ENCODE measurements around the gene RSF1. TPM values are rescaled to one million over a fixed set of nuclear protein-coding genes. Genes with fewer than 3 reads are reported as not detected.
A peak's percentile ranks its signal among the peaks of the same experiment; 100 is the strongest.

The RSF1 gene
- total and polyA plus RNA-seq, 2 experiments from 2014 or later: 68.9 to 81.7 TPM

DNA sequence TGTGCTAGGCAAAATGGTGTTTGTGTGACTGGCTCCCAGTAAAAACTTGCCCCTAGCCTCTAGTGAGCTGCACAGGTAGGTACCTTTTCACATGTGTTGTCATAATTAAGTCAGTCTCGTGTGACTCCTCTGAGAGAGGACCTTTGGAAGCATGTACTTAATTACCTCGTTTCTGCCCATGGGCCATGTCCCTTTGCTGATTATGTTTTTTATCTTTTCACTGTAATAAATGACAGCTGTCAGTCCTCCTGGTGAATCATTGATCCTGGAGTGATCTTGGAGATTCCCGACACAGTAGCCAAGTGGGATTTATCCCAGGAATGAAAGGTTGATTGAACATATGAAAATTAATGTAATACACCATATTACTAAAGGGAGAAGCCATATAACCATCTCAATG, 170.4 kb downstream of the RSF1 start:
- DNase-seq (ENCODE audit: low read depth in 1 of 2, low spot score in 1 of 2): no peak
- H3K4me3 ChIP-seq: no peak overlapping the region
- H3K9me3 ChIP-seq (ENCODE audit: low read depth): no peaks in the 10 kb centered on the region
- no peaks in the 10 kb centered on the region for H3K36me3 ChIP-seq
- no peak overlapping the region for H3K27ac ChIP-seq
- TF ChIP-seq, protein P1, sequence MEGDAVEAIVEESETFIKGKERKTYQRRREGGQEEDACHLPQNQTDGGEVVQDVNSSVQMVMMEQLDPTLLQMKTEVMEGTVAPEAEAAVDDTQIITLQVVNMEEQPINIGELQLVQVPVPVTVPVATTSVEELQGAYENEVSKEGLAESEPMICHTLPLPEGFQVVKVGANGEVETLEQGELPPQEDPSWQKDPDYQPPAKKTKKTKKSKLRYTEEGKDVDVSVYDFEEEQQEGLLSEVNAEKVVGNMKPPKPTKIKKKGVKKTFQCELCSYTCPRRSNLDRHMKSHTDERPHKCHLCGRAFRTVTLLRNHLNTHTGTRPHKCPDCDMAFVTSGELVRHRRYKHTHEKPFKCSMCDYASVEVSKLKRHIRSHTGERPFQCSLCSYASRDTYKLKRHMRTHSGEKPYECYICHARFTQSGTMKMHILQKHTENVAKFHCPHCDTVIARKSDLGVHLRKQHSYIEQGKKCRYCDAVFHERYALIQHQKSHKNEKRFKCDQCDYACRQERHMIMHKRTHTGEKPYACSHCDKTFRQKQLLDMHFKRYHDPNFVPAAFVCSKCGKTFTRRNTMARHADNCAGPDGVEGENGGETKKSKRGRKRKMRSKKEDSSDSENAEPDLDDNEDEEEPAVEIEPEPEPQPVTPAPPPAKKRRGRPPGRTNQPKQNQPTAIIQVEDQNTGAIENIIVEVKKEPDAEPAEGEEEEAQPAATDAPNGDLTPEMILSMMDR (IDR thresholded peaks at IDR 0.05; ENCODE audit: low read depth, low read length): no peak
- H3K4me1 ChIP-seq (ENCODE audit: low read depth): no peaks in the 10 kb centered on the region
- no peaks in the 10 kb centered on the region for H3K27me3 ChIP-seq

DNA sequence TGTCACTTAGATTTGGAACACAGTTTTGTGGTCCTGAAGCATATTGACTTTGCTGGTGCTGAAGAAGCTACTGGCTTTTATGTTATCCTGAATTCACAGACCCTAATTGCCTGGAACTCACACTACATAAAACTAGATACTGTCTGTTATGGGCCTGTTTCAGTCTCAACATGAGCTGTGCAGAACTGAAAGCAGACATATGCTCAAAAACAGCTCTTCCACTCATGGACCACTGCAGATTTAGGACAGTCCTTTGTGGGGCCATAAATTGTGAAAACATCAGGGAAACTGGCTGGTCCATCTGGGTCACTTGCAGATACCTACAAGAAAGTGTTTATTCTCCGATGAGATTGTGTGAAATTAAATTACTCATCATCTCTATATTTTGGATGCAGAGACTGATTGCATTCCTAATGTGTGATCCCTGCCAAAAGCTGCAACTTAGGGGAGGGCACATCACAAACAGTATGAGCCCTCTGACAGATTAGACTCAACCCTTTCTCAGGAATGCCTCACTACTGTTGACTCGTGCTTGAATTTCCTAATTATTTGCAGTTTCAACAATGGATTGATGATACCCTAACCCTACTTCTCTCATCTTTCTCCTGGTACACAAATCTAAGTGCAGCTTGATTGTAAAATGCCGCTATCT, 172.7 kb downstream of the RSF1 start:
- Histone ChIP-seq H3K27ac (no peak overlapping the region), H3K27me3 (no peaks in the 10 kb centered on the region), H3K9me3 (ENCODE audit: low read depth) (no peaks in the 10 kb centered on the region), H3K4me3 (no peak overlapping the region), H3K36me3 (no peaks in the 10 kb centered on the region), H3K4me1 (ENCODE audit: low read depth) (no peaks in the 10 kb centered on the region)
- peak in 1 of 2 donors; percentile 36 for DNase-seq (ENCODE audit: low read depth in 1 of 2, low spot score in 1 of 2)
- TF ChIP-seq, protein P1 (IDR thresholded peaks at IDR 0.05; ENCODE audit: low read depth, low read length): no peak

DNA sequence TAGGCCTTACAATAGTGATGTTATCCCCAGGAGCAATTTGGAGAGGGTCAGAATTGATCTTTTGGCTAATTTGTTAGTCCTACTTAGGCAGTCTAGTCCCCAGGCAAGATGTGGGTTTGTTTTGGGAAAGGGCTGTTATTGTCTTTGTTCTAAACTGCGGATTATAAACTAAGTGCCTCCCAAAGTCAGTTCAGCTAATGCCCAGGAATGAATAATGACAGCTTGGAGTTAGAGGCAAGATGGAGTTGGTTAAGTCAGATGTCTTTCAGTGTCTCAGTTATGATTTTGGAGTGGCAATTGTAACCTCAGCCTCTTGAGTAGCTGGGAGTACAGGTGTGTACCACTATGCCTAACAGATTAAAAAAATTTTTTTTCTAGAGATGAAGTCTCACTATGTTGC, 175.6 kb downstream of the RSF1 start:
- H3K27ac ChIP-seq: no peak overlapping the region
- H3K9me3 ChIP-seq (ENCODE audit: low read depth): no peaks in the 10 kb centered on the region
- no peak overlapping the region for H3K4me3 ChIP-seq
- H3K4me1 ChIP-seq (ENCODE audit: low read depth): no peaks in the 10 kb centered on the region
- DNase-seq (ENCODE audit: low read depth in 1 of 2, low spot score in 1 of 2): no peak
- TF ChIP-seq, protein P1 (IDR thresholded peaks at IDR 0.05; ENCODE audit: low read depth, low read length): no peak
- H3K36me3 ChIP-seq: no peaks in the 10 kb centered on the region
- H3K27me3 ChIP-seq: no peaks in the 10 kb centered on the region

DNA sequence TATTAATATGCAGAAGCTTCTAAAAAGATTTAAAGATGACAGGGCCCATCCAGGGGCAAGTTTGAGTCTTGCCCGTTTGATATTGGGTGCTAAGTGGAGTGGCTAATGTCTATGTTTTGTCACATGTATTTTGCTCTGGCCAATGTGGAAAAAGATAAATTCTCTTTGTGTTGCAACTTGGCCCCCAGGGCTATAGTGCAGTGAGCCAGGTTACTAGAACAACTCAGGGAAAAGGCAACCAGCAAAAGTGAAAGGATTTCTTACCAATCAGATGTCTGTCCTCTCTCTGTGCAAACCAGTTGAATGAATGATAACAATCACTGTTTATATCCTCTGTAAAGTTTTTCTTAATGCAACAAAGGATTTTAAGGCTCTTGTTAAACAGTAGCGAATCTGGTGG, 178.3 kb downstream of the RSF1 start:
- Histone ChIP-seq H3K4me1 (ENCODE audit: low read depth) (no peaks in the 10 kb centered on the region), H3K27me3 (no peaks in the 10 kb centered on the region), H3K27ac (no peak overlapping the region), H3K4me3 (no peak overlapping the region), H3K9me3 (ENCODE audit: low read depth) (no peaks in the 10 kb centered on the region), H3K36me3 (no peaks in the 10 kb centered on the region)
- DNase-seq (ENCODE audit: low read depth in 1 of 2, low spot score in 1 of 2): no peak
- TF ChIP-seq, protein P1 (IDR thresholded peaks at IDR 0.05; ENCODE audit: low read depth, low read length): no peak

DNA sequence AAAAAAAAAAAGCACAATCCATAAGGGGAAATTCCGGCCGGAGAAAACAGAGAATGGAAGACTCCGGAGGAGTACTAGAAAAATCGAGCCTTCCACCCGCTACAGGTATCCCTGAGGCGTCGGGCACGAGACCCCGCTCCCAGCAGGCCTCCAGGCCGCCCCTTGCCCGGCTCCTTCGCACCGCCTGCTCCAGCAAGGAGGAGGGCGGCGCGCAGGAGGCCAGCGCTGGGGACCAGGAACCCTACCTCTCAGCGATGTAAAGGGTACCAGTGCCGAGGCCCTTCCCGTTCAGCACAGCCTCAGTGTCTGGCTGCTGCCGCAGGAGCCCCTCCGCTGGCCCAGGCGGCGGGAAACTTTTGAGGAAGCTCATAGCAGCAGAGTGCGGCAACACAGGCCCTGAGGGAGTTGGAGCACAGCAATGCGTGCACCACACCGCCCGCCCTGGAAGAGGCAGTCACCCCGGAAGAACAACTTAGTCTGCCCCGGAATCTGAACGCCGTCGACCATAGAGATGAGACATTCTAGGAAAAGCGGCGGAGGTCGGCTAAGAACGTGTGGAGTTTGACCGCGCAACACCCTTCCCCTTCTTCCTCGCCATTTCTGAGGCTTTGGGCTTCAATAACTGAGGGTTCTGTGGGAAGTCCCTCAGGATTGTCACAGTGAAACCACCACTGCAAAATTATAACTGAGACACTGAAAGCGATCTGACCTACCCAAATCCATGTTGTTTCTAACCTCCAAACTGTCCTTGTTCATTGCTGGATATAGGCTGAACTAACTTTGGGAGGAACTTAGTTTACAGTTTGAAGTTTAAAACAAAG, 183.0 kb downstream of the RSF1 start, which contains the start of gene CLNS1A:
TSS of gene CLNS1A (minus strand) at position 450 of the 821 bp plus-strand sequence. CDS start at position 370, 80 bp downstream.
- TF ChIP-seq, protein P1 (IDR thresholded peaks at IDR 0.05; ENCODE audit: low read depth, low read length): no peak
- Histone ChIP-seq H3K4me1 (ENCODE audit: low read depth) (peaks cover 6% of the 10 kb centered on the region), H3K4me3 (peak within 1 kb of the TSS; percentile 98)

More for the DNA sequence above, 183.0 kb downstream of the RSF1 start, which contains the start of gene CLNS1A:
- Histone ChIP-seq H3K9me3 (ENCODE audit: low read depth) (no peaks in the 10 kb centered on the region), H3K27me3 (no peaks in the 10 kb centered on the region), H3K27ac (peak within 1 kb of the TSS; percentile 89), H3K36me3 (no peaks in the 10 kb centered on the region)
- peak; percentile 90 to 93 for DNase-seq (ENCODE audit: low read depth in 1 of 2, low spot score in 1 of 2)

All from cardiac muscle cell (in vitro differentiated cells and primary cell).